Transverse colon (tissue), 4 donors: ENCODE measurements around the gene LSAMP. TPM values are rescaled to one million over a fixed set of nuclear protein-coding genes. Genes with fewer than 3 reads are reported as not detected.

Experiments used
- DNase-seq: peaks from one replicate; pipeline ENCODE4 v3.0.0-alpha.2; 2019
- H3K27ac ChIP-seq, 4 donors: fragments of 200-600 bp; sonication (generic); 2 replicates each; pipeline ENCODE4 v1.5.1; 2016 to 2018; ENCODE audit warnings: inconsistent platforms in 4 of 4
- H3K27me3 ChIP-seq: fragments of 200-600 bp; sonication (generic); 2 replicates; pipeline ENCODE4 v1.5.1; 2017; ENCODE audit warnings: inconsistent platforms
- H3K36me3 ChIP-seq, 4 donors: fragments of 200-600 bp; sonication (generic); 2 replicates each; pipeline ENCODE4 v1.5.1; 2017 to 2019; ENCODE audit warnings: inconsistent platforms in 4 of 4
- H3K4me1 ChIP-seq, 4 donors: fragments of 200-600 bp; sonication (generic); 2 replicates each; pipeline ENCODE4 v1.5.1; 2017 to 2020; ENCODE audit warnings: inconsistent platforms in 4 of 4
- H3K4me3 ChIP-seq, 4 donors: fragments of 200-600 bp; sonication (generic); 1 replicate in 1 of 4; 2 replicates in 3 of 4; pipeline versions ENCODE4 v1.5.1 to v1.6.1; 2017 to 2019; ENCODE audit warnings: inconsistent platforms in 4 of 4
- H3K9me3 ChIP-seq, 2 donors: fragments of 200-600 bp; sonication (generic); 2 replicates each; pipeline ENCODE4 v1.5.1; 2017 to 2019; ENCODE audit warnings: inconsistent platforms in 2 of 2
- CTCF ChIP-seq, 5 experiments: fragments of 200-600 bp in 3 of 5; fragments of 450-650 bp in 2 of 5; sonication (generic) in 3 of 5; IDR thresholded peaks; 1 replicate in 2 of 5; 2 replicates in 3 of 5; pipeline ENCODE4 v1.5.1; 2016 to 2017; ENCODE audit warnings: antibody characterized with exemption in 5 of 5, inconsistent platforms in 3 of 5, mild to moderate bottlenecking in 2 of 5, moderate library complexity in 1 of 5
- EP300 ChIP-seq: sonication (generic); formaldehyde crosslinking; IDR thresholded peaks from one replicate; pipeline ENCODE4 v1.6.1; 2017; ENCODE audit warnings: antibody characterized with exemption, low read depth
- POLR2A ChIP-seq: fragments of 450-650 bp; IDR thresholded peaks from one replicate; pipeline ENCODE4 v1.6.1; 2016; ENCODE audit warnings: antibody characterized with exemption, mild to moderate bottlenecking, moderate library complexity
- POLR2AphosphoS5 ChIP-seq, 3 donors: sonication (generic); formaldehyde crosslinking; IDR thresholded peaks; one replicate each; pipeline ENCODE4 v1.6.1; 2016; ENCODE audit warnings: antibody characterized with exemption in 3 of 3
- WGBS, 2 donors: methylation state at CpG; one replicate each; pipeline ENCODE4 v1.1.5; 2018; ENCODE audit warnings: low coverage in 1 of 2; 5-methylcytosine and 5-hydroxymethylcytosine counted together
- in situ Hi-C, 4 donors: fragments of 200-750 bp; cut with MboI; loops; one replicate each; pipeline versions ENCODE4 v1.15.0 to v1.15.1; 2017; ENCODE audit warnings: low sequenced_read_pairs in 3 of 4, low pct_ligation_motif_present in 1 of 4, low pct_unique_long_range_greater_than_20kb in 1 of 4
- intact Hi-C: fragments of 100-400 bp; cut with DNase I; formaldehyde crosslinking; loops from one replicate; pipeline ENCODE4 v1.15.1; 2023; ENCODE audit warnings: low total_unique reads
- total RNA-seq, 4 donors: library from RNA; depleted of rRNA; stranded (reverse); fragments of >200 nt; gene quantifications; one replicate each; pipeline ENCODE4 v1.1.0, GENCODE V29; 2016

Gene LSAMP
- total RNA-seq, result 1 to 10 TPM; 3.4 to 8.2 (median 5.4) TPM

- H3K27me3 ChIP-seq, result no peaks in the 10 kb centered on the region
- H3K36me3 ChIP-seq, result no peaks in the 10 kb centered on the region
- no peak for TF ChIP-seq CTCF (IDR thresholded peaks at IDR 0.05)
- no peak for TF ChIP-seq EP300
- no peak for TF ChIP-seq POLR2A
- no peak for TF ChIP-seq POLR2AphosphoS5 (IDR thresholded peaks at IDR 0.05)
- H3K9me3 ChIP-seq, result no peaks in the 10 kb centered on the region
- peak within 1 kb of the TSS; percentile 25 to 43 (median 34) for H3K4me3 ChIP-seq
- peak within 1 kb of the TSS; percentile 23 to 70 (median 57) for H3K27ac ChIP-seq
- in situ Hi-C loops (no loop called here), intact Hi-C loops (loop anchor here (5.0 kb wide), 1 partner anchor 303 kb away; no protein-coding TSS in a partner anchor)
- peak; percentile 13 for DNase-seq
- H3K4me1 ChIP-seq, result no peaks in the 10 kb centered on the region
- 0 to 21% methylated on average over 1 to 15 of the region's 15 CpGs for WGBS, 2 donors
Observed at GRCh38 chr3:116445311-116445841, at the start of gene LSAMP. LSAMP (minus strand) TSS chr3:116445487.

GRCh38 chr3:116492379-116492778, 47.1 kb upstream of the LSAMP start:
- Histone ChIP-seq H3K9me3 (no peaks in the 10 kb centered on the region), H3K27me3 (no peaks in the 10 kb centered on the region), H3K4me3 (no peak overlapping the region), H3K27ac (no peak overlapping the region), H3K36me3 (no peaks in the 10 kb centered on the region), H3K4me1 (no peaks in the 10 kb centered on the region)
- DNase-seq, result no peak
- in situ Hi-C loops (no loop called here), intact Hi-C loops (no loop called here)
- TF ChIP-seq CTCF (IDR thresholded peaks at IDR 0.05) (no peak), POLR2AphosphoS5 (IDR thresholded peaks at IDR 0.05) (no peak), POLR2A (no peak), EP300 (no peak)
- WGBS, 2 donors, result 64 to 85% methylated on average over 1 to 2 of the region's 2 CpGs

GRCh38 chr3:116483135-116483534, 37.8 kb upstream of the LSAMP start:
- Histone ChIP-seq H3K27ac (no peak overlapping the region), H3K27me3 (no peaks in the 10 kb centered on the region), H3K4me1 (no peaks in the 10 kb centered on the region), H3K36me3 (no peaks in the 10 kb centered on the region), H3K9me3 (no peaks in the 10 kb centered on the region), H3K4me3 (no peak overlapping the region)
- DNase-seq, result no peak
- TF ChIP-seq EP300 (no peak), CTCF (IDR thresholded peaks at IDR 0.05) (no peak), POLR2AphosphoS5 (IDR thresholded peaks at IDR 0.05) (no peak), POLR2A (no peak)
- WGBS, 2 donors, result 40 to 56% methylated on average over 4 of the region's 4 CpGs
- intact Hi-C loops (no loop called here), in situ Hi-C loops (no loop called here)

GRCh38 chr3:116476691-116477090, 31.4 kb upstream of the LSAMP start:
- in situ Hi-C loops, result no loop called here
- H3K27me3 ChIP-seq, result no peaks in the 10 kb centered on the region
- DNase-seq, result no peak
- no peaks in the 10 kb centered on the region for H3K9me3 ChIP-seq
- H3K27ac ChIP-seq, result no peak overlapping the region
- no peaks in the 10 kb centered on the region for H3K36me3 ChIP-seq
- H3K4me1 ChIP-seq, result no peaks in the 10 kb centered on the region
- no peak overlapping the region for H3K4me3 ChIP-seq
- intact Hi-C loops, result no loop called here
- TF ChIP-seq EP300 (no peak), POLR2A (no peak), POLR2AphosphoS5 (IDR thresholded peaks at IDR 0.05) (no peak), CTCF (IDR thresholded peaks at IDR 0.05) (no peak)
